ENCODE results near the gene ABCC12.
A peak's percentile ranks its signal among the peaks of the same experiment; 100 is the strongest.

Gene ABCC12

GRCh38 chr16:48114410-48114809 is 41.4 kb downstream of the ABCC12 start:
- no peaks in the 10 kb centered on the region for H3K9me2 ChIP-seq (ENCODE audit: low read depth, low read length)
- no peaks in the 10 kb centered on the region for H3K9me3 ChIP-seq (ENCODE audit: low read length)
- H3K27me3 ChIP-seq (ENCODE audit: insufficient read depth, low read length), result no peaks in the 10 kb centered on the region
- no peaks in the 10 kb centered on the region for H3K36me3 ChIP-seq (ENCODE audit: insufficient read depth, low read length)
- no peaks in the 10 kb centered on the region for H3K4me1 ChIP-seq (ENCODE audit: insufficient read depth, low read length, severe bottlenecking)
- no peak overlapping the region for H2AFZ ChIP-seq (ENCODE audit: low read length)
- H3K9ac ChIP-seq (ENCODE audit: low read length), result no peak overlapping the region
- H3F3A ChIP-seq (ENCODE audit: insufficient read depth, low read length), result no peaks in the 10 kb centered on the region
- no peak overlapping the region for H3K27ac ChIP-seq (ENCODE audit: low read depth, low read length, poor library complexity, severe bottlenecking)
- H3K4me2 ChIP-seq (ENCODE audit: low read length), result no peak overlapping the region
- no peak overlapping the region for H3K4me3 ChIP-seq (ENCODE audit: low read depth, low read length, poor library complexity, severe bottlenecking)
- H3K79me2 ChIP-seq (ENCODE audit: insufficient read depth, low read length), result no peaks in the 10 kb centered on the region
- H4K20me1 ChIP-seq (ENCODE audit: insufficient read depth, low read length), result no peaks in the 10 kb centered on the region
- TF ChIP-seq CTCF (IDR thresholded peaks at IDR 0.05; ENCODE audit: low read length) (no peak), EZH2 (IDR thresholded peaks at IDR 0.05; ENCODE audit: borderline replicate concordance, low read length) (no peak)

GRCh38 chr16:48113471-48113870 is 42.3 kb downstream of the ABCC12 start:
- no peak overlapping the region for H3K4me2 ChIP-seq (ENCODE audit: low read length)
- no peak overlapping the region for H3K4me3 ChIP-seq (ENCODE audit: low read depth, low read length, poor library complexity, severe bottlenecking)
- no peaks in the 10 kb centered on the region for H3K36me3 ChIP-seq (ENCODE audit: insufficient read depth, low read length)
- H3K79me2 ChIP-seq (ENCODE audit: insufficient read depth, low read length), result no peaks in the 10 kb centered on the region
- no peaks in the 10 kb centered on the region for H4K20me1 ChIP-seq (ENCODE audit: insufficient read depth, low read length)
- no peaks in the 10 kb centered on the region for H3K4me1 ChIP-seq (ENCODE audit: insufficient read depth, low read length, severe bottlenecking)
- H3K9me3 ChIP-seq (ENCODE audit: low read length), result no peaks in the 10 kb centered on the region
- no peak overlapping the region for H2AFZ ChIP-seq (ENCODE audit: low read length)
- no peak overlapping the region for H3K9ac ChIP-seq (ENCODE audit: low read length)
- H3F3A ChIP-seq (ENCODE audit: insufficient read depth, low read length), result no peaks in the 10 kb centered on the region
- TF ChIP-seq EZH2 (IDR thresholded peaks at IDR 0.05; ENCODE audit: borderline replicate concordance, low read length), result no peak
- TF ChIP-seq CTCF (IDR thresholded peaks at IDR 0.05; ENCODE audit: low read length), result peak; percentile 25; the same call in 1 of the 2 replicates
- H3K27me3 ChIP-seq (ENCODE audit: insufficient read depth, low read length), result no peaks in the 10 kb centered on the region
- no peaks in the 10 kb centered on the region for H3K9me2 ChIP-seq (ENCODE audit: low read depth, low read length)
- no peak overlapping the region for H3K27ac ChIP-seq (ENCODE audit: low read depth, low read length, poor library complexity, severe bottlenecking)

- H4K20me1 ChIP-seq (ENCODE audit: insufficient read depth, low read length), result no peaks in the 10 kb centered on the region
- TF ChIP-seq CTCF (IDR thresholded peaks at IDR 0.05; ENCODE audit: low read length) (no peak), EZH2 (IDR thresholded peaks at IDR 0.05; ENCODE audit: borderline replicate concordance, low read length) (no peak)
- no peak overlapping the region for H3K4me2 ChIP-seq (ENCODE audit: low read length)
- H3F3A ChIP-seq (ENCODE audit: insufficient read depth, low read length), result no peaks in the 10 kb centered on the region
- H3K4me1 ChIP-seq (ENCODE audit: insufficient read depth, low read length, severe bottlenecking), result no peaks in the 10 kb centered on the region
- H3K36me3 ChIP-seq (ENCODE audit: insufficient read depth, low read length), result no peaks in the 10 kb centered on the region
- H2AFZ ChIP-seq (ENCODE audit: low read length), result no peak overlapping the region
- no peak overlapping the region for H3K27ac ChIP-seq (ENCODE audit: low read depth, low read length, poor library complexity, severe bottlenecking)
- H3K9me2 ChIP-seq (ENCODE audit: low read depth, low read length), result no peaks in the 10 kb centered on the region
- no peaks in the 10 kb centered on the region for H3K9me3 ChIP-seq (ENCODE audit: low read length)
- H3K79me2 ChIP-seq (ENCODE audit: insufficient read depth, low read length), result no peaks in the 10 kb centered on the region
- no peak overlapping the region for H3K9ac ChIP-seq (ENCODE audit: low read length)
- no peaks in the 10 kb centered on the region for H3K27me3 ChIP-seq (ENCODE audit: insufficient read depth, low read length)
- no peak overlapping the region for H3K4me3 ChIP-seq (ENCODE audit: low read depth, low read length, poor library complexity, severe bottlenecking)
These were observed 42.8 kb downstream of the ABCC12 start for GRCh38 chr16:48113001-48113400.
